ENCODE data around the gene CHRNA9.

DNA sequence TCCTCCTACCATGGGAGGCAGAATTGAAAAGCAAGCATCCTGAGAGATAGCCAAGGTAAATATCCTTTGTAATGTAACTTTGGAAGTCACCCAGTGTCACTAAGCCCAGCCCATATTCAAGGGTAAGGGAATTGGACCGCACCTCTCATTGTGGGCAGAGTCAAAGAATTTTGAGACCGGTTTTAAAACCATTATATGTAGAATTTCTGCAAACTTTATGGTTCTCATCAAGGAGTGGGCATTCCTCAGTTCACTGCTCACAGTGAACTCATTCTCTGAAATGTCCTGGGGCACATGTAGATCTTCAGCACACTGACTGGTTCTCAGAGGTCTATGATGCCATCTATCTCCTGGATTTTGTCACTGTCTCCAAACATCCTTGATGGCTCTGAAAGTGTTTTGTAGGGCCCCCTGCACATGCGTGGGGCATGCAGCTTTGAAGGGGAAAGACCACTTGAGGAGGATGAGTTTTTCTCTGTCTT, 35.3 kb upstream of the CHRNA9 start:
- TF ChIP-seq CTCF (IDR thresholded peaks at IDR 0.05): no peak
- TF ChIP-seq POLR2A (IDR thresholded peaks at IDR 0.05): no peak

All from adrenal gland (tissue), 5 donors.